DMS153 treated with DMSO at 0.1 percent for 48 hours (cell line): Measurements from ENCODE around the gene SNRPA.
"Not testable (repeated sequence)": the region's sequence is repeated elsewhere in the genome, so short reads cannot be mapped to it uniquely, and the experiment has no call there.

Experiments used
- DNase-seq: peaks from one replicate; lab custom pipeline; 2025; ENCODE audit not compliant: unreplicated experiment; lab: John Stamatoyannopoulos, UW

Gene SNRPA

DNA sequence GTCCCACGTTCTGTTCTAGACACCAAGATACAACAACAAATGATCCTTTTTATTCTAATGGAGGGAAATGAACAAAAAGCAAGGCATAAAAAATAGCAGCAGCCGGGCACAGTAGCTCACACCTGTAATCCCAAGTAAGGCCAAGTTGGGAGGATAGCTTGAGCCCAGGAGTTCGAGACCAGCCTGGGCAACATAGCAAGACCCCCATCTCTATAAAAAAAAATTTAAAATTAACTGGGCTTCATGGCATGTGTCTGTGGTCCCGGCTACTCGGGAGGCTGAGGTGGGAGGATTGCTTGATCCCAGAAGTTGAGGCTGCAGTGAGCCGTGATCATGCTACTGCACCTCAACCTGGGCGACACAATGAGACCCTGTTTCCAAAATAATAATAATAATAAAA, 25.4 kb downstream of the SNRPA start:
- DNase-seq: no peak

DNA sequence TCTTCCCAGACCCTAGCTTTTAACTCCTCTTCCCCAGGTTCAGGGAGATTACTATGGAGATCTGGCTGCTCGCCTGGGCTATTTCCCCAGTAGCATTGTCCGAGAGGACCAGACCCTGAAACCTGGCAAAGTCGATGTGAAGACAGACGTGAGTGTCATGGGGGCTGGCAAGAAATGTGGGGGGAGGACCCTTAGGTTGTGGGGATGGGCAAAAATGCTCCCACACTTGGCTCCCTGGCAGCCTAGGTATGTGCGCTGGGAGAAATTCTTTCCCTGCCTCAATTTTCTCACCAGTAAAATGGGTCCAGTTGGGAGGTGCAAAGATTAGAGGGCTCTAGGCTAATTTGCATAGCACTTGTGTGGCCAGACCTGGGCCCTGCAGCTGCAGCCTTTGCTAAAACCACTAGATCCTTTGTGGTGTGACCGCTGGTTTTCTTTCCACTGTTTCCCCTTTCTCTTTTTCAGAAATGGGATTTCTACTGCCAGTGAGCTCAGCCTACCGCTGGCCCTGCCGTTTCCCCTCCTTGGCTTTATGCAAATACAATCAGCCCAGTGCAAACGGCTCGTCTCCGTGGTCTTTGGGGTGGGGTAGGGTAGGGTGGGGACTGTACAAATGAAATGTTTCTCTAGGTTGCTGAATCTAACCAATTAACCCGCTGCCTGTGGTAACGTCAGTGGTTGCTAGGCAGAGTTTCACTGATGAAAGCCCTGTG, 26.1 kb downstream of the SNRPA start:
- peak; percentile 79 for DNase-seq

DNA sequence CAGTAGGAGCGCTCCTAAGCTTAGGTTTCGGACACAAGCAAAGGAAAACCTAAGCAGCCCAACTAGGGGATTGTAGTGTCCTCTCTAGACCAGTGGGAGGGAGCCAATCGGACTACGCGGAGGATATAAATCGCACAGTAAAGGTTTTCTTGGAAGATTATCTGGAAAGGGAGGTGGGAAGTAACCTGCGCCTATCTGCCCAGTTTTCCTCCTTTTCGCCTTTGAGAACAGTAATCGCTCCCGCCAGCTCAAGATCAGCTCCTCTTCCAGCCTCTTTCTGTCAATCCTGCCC, 26.6 kb downstream of the SNRPA start:
- no peak for DNase-seq

DNA sequence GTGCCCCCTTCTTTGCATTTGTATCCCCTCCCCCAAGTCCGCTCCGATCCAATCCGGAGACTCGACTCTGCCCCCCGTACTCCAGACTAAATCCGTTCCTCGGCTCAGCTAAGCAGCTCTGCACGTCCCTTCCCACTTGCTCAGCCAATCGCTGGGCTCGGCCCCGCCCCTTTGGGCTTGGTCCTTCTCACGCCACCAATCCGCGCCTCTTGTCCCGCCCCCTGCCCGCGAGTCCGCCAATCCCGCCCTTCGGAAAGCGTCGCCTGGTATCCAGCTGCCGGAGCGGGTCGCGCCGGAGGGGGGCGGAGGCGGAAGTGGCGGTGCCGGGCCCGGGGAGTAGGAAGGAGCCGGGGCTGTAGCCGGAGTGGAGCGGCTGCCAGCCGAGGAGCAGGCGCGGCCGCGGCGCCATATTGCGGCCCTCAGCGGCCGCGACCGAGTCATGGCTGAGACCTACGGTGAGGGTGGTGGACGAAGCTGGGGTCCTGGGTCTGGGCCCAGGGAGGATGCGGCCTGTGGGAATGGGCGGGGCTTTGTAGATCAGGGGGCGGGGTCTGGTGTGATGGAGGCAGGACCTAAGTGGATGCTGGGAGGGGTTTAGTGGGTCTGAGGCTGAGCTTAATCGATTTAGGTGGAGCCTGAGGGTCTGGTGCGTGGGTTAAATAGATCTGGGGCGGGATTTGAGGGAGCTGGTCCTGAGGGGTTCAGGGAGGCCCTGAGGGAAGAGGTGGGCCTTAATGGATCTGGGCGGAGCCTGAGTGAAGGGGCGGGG, 27.1 kb downstream of the SNRPA start, which contains the start of gene RAB4B:
RAB4B (plus strand) TSS at position 311 of the 769 bp plus-strand sequence; CDS start at position 440, 129 bp downstream.
- peak; percentile 96 for DNase-seq

DNA sequence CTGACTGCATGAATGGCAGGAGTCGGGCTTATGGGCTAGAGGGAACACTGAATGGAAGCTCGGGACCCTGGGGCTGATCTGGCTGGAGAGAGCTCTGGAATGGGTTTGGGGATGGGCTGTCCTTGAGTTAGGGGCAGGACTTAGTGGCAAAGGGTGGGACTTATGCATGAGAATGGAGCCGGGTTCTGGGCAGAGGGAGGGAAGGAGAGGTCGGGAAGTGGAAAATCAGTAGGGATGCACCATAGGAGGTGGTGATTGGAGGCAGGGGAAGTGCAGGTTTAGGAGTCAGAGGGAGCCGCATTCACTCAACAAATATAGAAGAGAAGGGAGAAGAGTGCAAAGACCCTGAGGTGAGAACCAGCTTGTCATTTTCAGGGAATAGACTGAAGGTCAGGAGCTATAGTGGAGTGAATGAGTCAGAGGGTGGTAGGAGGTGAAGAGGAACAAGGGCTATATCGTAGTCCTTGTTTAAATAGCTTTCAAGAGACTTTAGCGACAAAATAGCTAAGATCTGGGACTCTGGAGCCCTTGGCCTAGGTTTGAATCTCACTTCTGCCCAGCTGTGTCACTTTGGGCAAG, 27.8 kb downstream of the SNRPA start:
- DNase-seq: no peak

DNA sequence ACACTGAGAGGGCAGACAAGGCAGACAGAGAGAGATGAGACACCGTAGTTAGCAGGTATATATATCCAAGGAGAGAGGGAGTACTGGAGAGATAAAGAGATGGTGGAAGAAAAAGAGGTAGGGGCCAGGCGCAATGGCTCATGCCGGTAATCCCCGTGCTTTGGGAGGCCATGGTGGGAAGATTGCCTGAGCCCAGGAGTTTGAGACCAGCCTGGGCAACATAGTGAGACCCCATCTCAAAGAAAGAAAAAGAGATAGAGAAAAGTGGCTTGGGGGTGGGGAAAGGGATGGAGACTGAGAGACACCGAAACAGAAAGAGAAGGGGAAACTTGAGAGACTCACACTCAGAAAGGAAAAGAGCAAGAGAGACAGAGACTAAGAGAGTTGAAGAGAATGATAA, 29.6 kb downstream of the SNRPA start:
- no peak for DNase-seq

DNA sequence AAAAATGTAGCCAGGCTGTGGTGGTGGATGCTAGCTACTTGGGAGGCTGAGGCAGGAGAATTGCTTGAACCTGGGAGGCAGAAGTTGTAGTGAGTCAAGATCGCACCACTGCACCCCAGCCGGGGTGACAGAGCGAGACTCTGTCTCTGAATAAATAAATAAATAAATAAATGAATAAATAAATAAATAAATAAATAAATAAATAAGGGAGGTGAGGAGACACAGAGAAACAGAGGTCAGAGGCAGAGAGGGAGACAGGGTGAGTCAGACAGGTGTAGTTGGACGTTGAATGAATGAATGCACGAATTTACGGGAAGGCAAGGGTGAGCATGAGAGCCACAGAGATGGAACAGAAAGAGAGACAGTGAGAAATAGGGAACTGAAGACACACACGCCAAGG, 30.1 kb downstream of the SNRPA start:
- no peak for DNase-seq

DNA sequence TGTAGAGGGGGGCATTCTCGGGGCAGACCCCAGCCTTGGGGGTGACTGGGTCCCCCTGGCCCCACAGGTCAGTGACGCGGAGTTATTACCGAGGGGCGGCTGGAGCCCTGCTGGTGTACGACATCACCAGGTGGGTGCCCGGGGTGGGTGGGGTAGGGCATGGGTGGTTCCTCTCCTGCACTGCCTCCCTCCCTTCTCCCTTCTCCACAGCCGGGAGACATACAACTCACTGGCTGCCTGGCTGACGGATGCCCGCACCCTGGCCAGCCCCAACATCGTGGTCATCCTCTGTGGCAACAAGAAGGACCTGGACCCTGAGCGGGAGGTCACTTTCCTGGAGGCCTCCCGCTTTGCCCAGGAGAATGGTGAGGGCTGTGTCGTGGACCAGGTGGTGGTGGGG, 32.7 kb downstream of the SNRPA start:
- no peak for DNase-seq

DNA sequence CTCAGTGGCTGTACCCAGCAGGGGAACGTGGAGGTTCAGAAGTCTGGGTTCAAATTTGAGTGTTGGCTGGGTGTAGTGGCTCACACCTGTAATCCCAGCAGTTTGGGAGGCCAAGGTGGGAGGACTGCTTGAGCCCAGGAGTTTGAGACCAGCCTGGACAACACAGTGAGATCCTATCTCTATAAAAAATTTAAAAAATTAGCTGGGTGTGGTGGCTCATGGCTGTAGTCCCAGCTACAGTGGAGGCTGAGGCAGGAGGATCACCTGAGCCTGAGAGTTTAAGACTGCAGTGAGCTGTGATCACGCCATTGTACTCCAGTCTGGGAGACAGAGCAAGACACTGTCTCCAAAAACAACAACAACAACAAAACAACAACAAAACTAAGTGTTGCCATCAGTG, 33.1 kb downstream of the SNRPA start:
- not testable (repeated sequence) for DNase-seq

DNA sequence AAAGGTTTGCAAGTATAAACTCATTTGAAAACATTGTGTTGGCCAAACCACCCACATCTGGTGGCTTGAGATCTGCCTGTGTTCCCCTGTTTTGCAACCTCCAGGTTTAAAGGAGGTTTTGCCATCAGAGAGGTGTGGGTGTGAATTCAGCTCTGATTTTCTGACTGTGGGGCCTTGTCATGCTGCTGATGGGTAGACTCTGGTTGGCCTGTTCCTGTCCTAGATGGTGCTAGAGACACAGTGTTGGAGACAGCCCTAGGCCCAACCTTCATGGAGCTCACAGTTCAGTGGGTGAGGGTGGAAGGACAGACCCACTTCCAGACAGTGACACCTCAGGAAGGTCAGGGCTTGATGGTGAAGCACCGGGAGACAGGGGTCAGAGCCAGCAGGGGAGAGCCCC, 34.5 kb downstream of the SNRPA start:
- no peak for DNase-seq

DNA sequence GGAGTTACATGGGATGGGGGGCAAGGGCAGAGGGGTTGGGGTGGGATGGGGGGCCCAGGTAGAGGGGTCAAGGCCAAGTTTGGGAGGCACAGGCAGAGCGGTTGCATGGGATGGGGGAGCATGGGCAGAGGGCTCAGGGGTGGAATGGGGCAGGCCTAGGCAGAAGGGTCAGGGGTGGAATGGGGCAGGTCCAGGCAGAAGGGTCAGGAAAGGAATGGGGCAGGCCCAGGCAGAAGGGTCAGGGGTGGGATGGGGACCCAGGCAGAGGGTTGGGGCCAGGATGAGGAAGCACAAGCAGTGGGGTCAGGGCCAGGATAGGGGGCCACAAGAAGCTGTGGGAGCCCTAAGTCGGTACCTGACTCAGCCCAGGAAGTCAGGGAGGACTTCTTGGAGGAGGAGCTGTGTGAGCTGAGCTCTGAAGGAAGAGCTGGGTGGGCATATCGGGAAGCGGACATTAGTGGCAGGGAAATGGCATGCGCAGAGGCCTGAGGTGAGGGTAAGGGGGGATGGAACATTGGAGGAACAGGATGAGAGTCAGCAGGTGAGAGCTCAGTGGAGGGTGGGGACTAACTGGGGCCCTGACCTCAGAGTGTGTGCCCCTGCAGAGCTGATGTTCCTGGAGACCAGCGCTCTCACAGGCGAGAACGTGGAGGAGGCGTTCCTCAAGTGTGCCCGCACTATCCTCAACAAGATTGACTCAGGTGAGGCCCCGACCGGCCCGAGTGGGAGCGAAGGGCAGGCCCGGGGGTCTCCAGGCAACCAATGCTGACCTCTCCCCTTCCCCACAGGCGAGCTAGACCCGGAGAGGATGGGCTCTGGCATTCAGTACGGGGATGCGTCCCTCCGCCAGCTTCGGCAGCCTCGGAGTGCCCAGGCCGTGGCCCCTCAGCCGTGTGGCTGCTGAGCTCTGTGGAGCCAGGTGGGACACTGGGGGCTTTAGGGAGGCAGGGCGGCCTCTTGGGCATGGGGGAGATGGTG, 35.3 kb downstream of the SNRPA start:
- no peak for DNase-seq

DNA sequence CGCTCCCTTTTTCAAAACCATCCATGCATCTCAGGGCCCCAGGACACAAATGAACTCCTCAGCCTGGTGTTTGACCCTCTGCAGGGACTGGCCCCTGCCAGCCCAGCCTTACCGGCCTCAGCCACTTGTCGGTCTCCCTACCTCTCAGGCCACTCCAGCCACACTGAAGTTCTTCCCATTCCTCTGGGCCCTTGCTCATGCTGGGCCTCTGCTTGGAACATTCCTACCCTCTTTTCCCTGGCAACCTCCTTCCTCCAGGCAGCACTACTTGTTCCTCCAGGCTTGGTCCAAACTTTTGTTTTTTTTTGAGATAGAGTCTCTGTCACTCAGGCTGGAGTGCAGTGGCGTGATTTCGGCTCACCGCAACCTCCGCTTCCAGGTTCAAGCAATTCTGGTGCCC, 40.3 kb downstream of the SNRPA start:
- DNase-seq: no peak

DNA sequence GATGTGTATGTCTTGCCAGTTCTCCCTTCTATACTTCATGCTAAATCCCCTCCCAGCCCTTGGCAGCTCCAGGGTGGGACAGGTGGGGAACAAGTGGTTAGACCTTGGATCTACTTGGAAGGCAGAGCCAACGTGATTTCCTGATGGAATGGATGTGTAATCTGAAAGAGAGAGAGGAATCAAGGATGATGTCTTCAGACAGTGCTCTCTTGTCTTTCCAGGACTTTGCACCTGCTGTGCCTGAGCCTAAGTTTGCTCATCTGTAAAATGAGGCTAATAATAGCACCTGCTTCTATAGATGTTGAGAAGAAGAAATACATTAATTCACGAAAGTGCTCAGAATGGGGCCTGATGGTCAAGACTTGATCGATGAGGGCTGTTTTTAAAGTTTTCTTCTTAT, 41.0 kb downstream of the SNRPA start:
- no peak for DNase-seq

DNA sequence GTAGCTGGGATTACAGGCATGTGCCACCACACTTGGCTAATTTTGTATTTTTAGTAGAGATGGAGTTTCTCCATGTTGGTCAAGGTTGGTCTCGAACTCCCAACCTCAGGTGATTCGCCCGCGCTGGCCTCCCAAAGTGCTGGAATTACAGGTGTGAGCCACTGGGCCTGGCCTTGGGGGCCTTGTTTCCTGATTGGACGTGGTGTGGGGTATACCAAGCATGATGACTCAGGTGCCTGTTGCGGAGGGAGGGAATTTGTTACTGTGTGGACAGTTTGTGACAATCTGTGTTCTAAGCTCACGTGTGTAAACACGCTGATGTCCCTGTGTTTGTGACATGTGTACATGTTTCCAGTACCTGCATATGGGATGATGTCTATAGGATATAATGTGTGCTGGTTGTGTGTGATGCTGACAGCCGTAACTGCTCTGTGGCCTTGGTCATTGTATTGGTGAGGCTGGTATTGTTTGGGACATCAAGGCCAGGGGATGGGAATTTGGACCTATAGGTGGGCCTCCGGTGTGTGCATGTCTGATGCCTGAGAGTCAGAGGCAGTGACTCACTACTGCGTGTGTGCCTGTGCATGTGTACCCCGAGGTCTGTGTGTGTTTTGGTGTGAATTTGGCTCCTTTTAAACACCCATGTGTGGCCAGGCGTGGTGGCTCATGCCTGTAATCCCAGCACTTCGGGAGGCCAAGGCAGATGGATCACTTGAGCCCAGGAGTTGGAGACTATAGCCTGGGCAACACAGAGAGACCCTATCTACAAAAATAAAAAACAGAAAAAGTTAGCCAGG, 46.4 kb downstream of the SNRPA start:
- DNase-seq: no peak

DNA sequence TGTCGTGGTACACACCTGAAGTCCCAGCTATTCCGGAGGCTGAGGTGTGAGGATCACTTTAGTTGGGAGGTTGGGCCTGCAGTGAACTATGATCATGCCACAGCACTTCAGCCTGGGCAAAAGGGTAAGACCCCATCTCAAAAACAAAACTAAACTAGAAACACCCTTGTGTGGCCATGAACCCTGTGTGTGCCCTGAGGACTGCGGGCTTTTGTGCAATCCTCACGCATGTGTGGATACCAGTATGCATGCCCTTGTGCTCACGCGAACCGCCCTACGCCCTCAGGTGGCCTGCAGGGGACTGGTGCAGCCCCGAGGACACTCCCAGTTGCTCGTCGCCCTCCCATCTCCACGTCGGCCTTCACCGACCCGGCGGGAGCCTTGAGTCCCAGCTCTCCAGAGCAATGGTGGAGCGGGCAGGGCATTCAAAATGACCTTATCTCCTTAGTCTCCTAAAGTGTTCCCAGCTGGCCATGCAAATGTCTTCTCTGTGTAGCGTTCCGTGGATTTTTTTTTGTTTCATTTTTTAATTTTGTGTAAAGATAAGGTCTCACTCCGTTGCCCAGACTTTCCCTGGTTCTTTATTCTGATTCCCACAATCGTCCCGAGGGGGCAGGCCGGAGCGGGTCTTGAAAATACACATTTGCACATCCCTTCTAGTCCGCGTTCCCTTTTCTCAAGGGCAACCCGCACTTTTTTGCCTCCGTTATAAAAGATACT, 47.1 kb downstream of the SNRPA start:
- peak; percentile 48 for DNase-seq

DNA sequence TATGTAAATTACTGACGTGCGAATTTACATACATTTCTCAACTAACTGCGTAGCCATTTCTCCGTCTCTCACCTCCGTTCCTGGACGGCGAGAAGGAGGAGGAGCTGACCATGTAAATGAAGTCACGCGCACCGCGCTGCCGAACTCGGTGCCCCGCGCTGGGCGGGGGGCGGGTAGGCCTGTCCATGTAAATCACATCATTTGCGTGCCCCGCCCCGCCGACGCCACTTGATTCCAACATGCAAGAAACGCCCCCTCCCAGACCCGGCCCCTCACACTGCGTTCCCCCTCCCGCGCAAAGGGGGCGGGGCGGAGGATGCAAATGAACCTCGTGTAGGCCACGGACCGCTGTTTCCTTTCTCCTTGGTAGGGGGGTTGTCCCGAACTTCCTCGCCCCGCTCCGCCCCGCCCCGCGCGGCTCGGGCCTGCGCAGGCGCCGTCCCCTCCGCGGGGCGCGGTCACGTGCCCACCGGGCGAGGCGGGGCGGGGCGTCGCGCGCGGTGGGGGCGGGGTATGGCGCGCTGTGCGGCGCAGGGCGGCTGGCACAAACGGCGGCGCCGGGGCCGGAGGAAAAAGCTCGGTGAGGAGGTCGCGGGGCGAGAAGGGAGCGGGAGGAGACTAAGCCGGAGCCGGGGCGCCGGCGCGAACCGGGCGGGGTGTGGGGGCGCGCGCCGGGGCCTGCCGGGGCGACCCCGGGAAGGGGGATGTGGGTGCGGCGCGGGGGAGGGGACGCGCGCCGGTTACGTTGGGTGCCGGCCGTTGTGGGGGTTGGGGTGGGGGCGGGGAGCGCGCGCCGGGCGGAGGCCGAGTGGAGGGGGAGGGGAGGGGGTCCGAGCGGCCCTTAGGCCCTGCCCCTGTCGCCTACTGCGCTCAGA, 47.9 kb downstream of the SNRPA start, which contains the start of gene EGLN2:
EGLN2 (plus strand) TSS at position 509 of the 875 bp plus-strand sequence. CDS start 1,382 bp downstream, outside the sequence.
- DNase-seq: peak; percentile 93

DNA sequence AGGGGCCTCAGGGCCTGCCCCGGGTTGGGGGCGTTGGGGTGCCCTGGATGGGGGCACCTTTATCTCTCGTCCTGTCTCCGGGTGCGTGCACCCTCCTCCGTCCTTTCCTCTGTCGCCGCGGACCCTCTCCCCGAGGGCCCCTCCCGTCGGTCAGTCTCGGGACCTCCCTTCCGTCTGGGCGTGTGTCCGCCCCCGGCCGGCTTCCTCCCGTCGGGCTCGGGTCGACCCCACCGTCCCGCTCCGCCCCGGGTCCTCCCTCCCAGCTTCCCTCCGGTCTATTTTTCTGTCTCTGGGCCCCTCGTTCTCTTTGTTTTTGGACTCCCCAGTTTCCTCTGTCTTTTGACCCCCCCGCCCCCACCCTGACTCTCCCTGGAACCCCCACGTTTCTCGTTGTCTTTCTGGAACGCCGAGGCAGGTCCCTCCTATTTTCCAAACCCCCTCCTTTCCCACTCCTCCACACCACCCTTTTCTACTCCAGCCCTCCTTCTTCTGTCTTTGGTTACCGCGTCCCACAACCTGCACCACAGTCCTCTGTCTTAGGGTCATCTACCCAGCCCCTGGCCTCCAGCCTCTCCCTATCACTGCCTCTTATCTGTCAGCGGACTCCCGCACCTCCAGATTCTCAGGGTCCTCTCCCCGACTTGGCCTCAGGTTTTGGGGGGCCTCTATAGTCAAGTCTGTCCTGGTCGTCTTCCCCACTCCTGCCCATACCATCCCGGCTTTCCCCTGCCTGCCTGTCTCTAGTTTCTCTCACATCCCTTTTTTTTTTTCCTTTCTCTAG, 48.7 kb downstream of the SNRPA start:
- no peak for DNase-seq
